Osteoblast (primary cell): ENCODE results near the gene FGD5. TPM values are rescaled to one million over a fixed set of nuclear protein-coding genes. Genes with fewer than 3 reads are reported as not detected.

Experiments
- DNase-seq: peaks from one replicate; pipeline ENCODE4 v3.0.0; 2011; ENCODE audit warnings: low spot score, mixed read lengths; ENCODE audit not compliant: insufficient read length; ENCODE audit errors: missing footprints
- H2AFZ ChIP-seq: 2 replicates; pipeline ENCODE4 v1.6.0; 2011; ENCODE audit warnings: mild to moderate bottlenecking, low read length
- H3K27ac ChIP-seq: 2 replicates; pipeline ENCODE4 v1.5.1; 2011; ENCODE audit warnings: mild to moderate bottlenecking, low read depth, low read length, moderate library complexity
- H3K27me3 ChIP-seq: 2 replicates; pipeline ENCODE4 v1.6.0; 2012; ENCODE audit warnings: mild to moderate bottlenecking, control low read depth, inconsistent platforms, low read length, moderate library complexity; ENCODE audit not compliant: insufficient read depth
- H3K36me3 ChIP-seq: 2 replicates; pipeline ENCODE4 v1.5.1; 2011; ENCODE audit warnings: mild to moderate bottlenecking, low read length, control low read depth, moderate library complexity; ENCODE audit not compliant: insufficient read depth
- H3K4me1 ChIP-seq: 2 replicates; pipeline ENCODE4 v1.5.1; 2011; ENCODE audit warnings: mild to moderate bottlenecking, low read length, control low read depth, moderate library complexity; ENCODE audit not compliant: insufficient read depth
- H3K4me2 ChIP-seq: 2 replicates; pipeline ENCODE4 v1.6.0; 2011; ENCODE audit warnings: mild to moderate bottlenecking, low read length; ENCODE audit not compliant: insufficient read depth
- H3K4me3 ChIP-seq: fragments of 200-600 bp; sonication (generic); 3 replicates; pipeline ENCODE4 v1.5.1; 2012; ENCODE audit warnings: mild to moderate bottlenecking, low read length, inconsistent platforms; ENCODE audit not compliant: insufficient read depth
- H3K79me2 ChIP-seq: 2 replicates; pipeline ENCODE4 v1.6.0; 2012; ENCODE audit warnings: mild to moderate bottlenecking, low read length, control low read depth, inconsistent platforms; ENCODE audit not compliant: insufficient read depth
- H3K9me3 ChIP-seq: 2 replicates; pipeline ENCODE4 v1.5.1; 2011; ENCODE audit warnings: low read depth, low read length, control low read depth
- H4K20me1 ChIP-seq: 2 replicates; pipeline ENCODE4 v1.6.0; 2012; ENCODE audit warnings: mild to moderate bottlenecking, low read length, control low read depth; ENCODE audit not compliant: insufficient read depth
- total RNA-seq: library from RNA; depleted of rRNA; stranded (reverse); fragments of >200 nt; gene quantifications from 2 replicates; pipeline ENCODE4 v1.2.3, GENCODE V29; 2012
- TF ChIP-seq, protein P1 (sequence below): IDR thresholded peaks from 2 replicates; pipeline ENCODE4 v1.5.1; 2011; ENCODE audit warnings: mild to moderate bottlenecking, low read depth, low read length, moderate library complexity; ENCODE audit errors: extremely low read depth

The FGD5 gene
- total RNA-seq, 1 donor: under 0.01 TPM

GRCh38 chr3:14837878-14838258 lies 19.1 kb downstream of the FGD5 start:
- H3K9me3 ChIP-seq: no peaks in the 10 kb centered on the region
- no peak overlapping the region for H3K27ac ChIP-seq
- H3K4me1 ChIP-seq: no peaks in the 10 kb centered on the region
- H3K4me3 ChIP-seq: no peak overlapping the region
- no peaks in the 10 kb centered on the region for H4K20me1 ChIP-seq
- H3K36me3 ChIP-seq: no peaks in the 10 kb centered on the region
- H3K27me3 ChIP-seq: peaks cover 3% of the 10 kb centered on the region
- DNase-seq: no peak
- no peak overlapping the region for H3K4me2 ChIP-seq
- TF ChIP-seq, protein P1, sequence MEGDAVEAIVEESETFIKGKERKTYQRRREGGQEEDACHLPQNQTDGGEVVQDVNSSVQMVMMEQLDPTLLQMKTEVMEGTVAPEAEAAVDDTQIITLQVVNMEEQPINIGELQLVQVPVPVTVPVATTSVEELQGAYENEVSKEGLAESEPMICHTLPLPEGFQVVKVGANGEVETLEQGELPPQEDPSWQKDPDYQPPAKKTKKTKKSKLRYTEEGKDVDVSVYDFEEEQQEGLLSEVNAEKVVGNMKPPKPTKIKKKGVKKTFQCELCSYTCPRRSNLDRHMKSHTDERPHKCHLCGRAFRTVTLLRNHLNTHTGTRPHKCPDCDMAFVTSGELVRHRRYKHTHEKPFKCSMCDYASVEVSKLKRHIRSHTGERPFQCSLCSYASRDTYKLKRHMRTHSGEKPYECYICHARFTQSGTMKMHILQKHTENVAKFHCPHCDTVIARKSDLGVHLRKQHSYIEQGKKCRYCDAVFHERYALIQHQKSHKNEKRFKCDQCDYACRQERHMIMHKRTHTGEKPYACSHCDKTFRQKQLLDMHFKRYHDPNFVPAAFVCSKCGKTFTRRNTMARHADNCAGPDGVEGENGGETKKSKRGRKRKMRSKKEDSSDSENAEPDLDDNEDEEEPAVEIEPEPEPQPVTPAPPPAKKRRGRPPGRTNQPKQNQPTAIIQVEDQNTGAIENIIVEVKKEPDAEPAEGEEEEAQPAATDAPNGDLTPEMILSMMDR: no peak
- H2AFZ ChIP-seq: no peak overlapping the region
- H3K79me2 ChIP-seq: no peaks in the 10 kb centered on the region

DNA sequence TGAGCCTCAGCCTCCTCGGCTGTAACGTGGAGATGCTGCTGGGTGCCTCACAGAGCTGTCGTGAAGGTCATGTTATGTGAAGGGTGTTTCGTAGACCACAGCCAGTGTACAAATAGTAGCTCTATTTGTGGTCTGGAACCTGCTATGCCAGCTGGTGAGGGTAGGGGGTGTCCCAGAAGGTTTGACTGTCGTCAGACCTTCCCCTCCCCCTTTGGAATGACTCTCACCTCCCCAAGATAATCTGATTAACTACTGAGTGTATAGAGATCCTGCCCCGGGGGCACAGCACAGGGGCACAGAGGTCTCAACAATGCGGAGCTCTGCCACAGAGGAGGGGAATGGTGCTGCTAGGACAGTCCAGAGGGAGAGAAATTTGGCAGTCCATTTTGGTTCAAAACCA lies 20.5 kb downstream of the FGD5 start:
- Histone ChIP-seq H2AFZ (no peak overlapping the region), H3K27me3 (peaks cover 3% of the 10 kb centered on the region), H3K79me2 (no peaks in the 10 kb centered on the region), H3K4me2 (no peak overlapping the region), H4K20me1 (no peaks in the 10 kb centered on the region), H3K27ac (no peak overlapping the region), H3K4me1 (no peaks in the 10 kb centered on the region), H3K4me3 (no peak overlapping the region), H3K9me3 (no peaks in the 10 kb centered on the region), H3K36me3 (no peaks in the 10 kb centered on the region)
- DNase-seq: no peak
- TF ChIP-seq, protein P1: no peak

DNA sequence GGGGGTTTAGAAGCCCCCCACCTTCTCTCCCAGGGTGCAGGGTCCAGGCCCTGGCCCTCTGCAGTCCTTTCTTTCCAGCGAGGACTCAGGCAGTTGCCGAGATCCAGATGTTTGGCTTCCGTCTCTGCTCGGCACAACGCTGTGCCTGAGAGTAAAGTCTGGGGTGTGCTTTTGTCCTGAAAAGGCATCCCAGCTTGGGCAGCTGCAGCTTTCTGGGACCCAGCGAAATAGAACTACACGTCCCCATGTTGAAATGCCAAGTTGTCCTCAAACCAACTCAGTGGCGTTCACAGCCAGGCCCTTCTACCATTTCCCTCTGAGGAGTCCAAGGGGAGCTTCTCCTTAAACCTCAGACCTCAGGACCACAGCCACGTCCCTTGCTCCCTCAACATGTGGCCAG lies 23.1 kb downstream of the FGD5 start:
- H3K4me3 ChIP-seq: no peak overlapping the region
- H4K20me1 ChIP-seq: no peaks in the 10 kb centered on the region
- TF ChIP-seq, protein P1: no peak
- H3K4me1 ChIP-seq: no peaks in the 10 kb centered on the region
- no peak overlapping the region for H3K4me2 ChIP-seq
- H3K79me2 ChIP-seq: no peaks in the 10 kb centered on the region
- no peak overlapping the region for H3K27ac ChIP-seq
- H3K27me3 ChIP-seq: peaks cover 8% of the 10 kb centered on the region
- H3K9me3 ChIP-seq: no peaks in the 10 kb centered on the region
- no peak overlapping the region for H2AFZ ChIP-seq
- no peak for DNase-seq
- H3K36me3 ChIP-seq: no peaks in the 10 kb centered on the region

GRCh38 chr3:14842277-14842676 lies 23.5 kb downstream of the FGD5 start:
- Histone ChIP-seq H3K4me1 (no peaks in the 10 kb centered on the region), H3K4me2 (no peak overlapping the region), H3K9me3 (no peaks in the 10 kb centered on the region), H3K36me3 (no peaks in the 10 kb centered on the region), H3K79me2 (no peaks in the 10 kb centered on the region), H4K20me1 (no peaks in the 10 kb centered on the region), H3K27ac (no peak overlapping the region), H3K4me3 (no peak overlapping the region), H2AFZ (no peak overlapping the region), H3K27me3 (peaks cover 8% of the 10 kb centered on the region)
- TF ChIP-seq, protein P1: no peak
- no peak for DNase-seq
